Kidney (tissue), 14 donors: ENCODE data around the gene ATP2B1. TPM values are rescaled to one million over a fixed set of nuclear protein-coding genes. Genes with fewer than 3 reads are reported as not detected.

ENCODE experiments used
- DNase-seq, 5 donors: peaks; one replicate each; pipeline ENCODE4 v3.0.0-alpha.2; 2013 to 2020
- FAIRE-seq: peaks from 2 replicates; lab custom pipeline; 2012; peaks lifted over from hg19 to GRCh38; lab: Jason Lieb, UNC
- H3K27ac ChIP-seq, 2 donors: one replicate each; pipeline ENCODE4 v1.7.0; 2013; ENCODE audit warnings: low read depth in 2 of 2, low read length in 2 of 2, inconsistent platforms in 1 of 2
- H3K27me3 ChIP-seq: one replicate; pipeline ENCODE4 v1.7.1; 2013; ENCODE audit warnings: low read length, inconsistent platforms; ENCODE audit not compliant: control insufficient read depth, insufficient read depth
- H3K36me3 ChIP-seq, 3 donors: one replicate each; pipeline versions ENCODE4 v1.7.0 to v1.7.1; 2013; ENCODE audit warnings: low read length in 3 of 3, control low read depth in 1 of 3, inconsistent platforms in 1 of 3; ENCODE audit not compliant: insufficient read depth in 3 of 3, control insufficient read depth in 2 of 3
- H3K4me1 ChIP-seq, 3 donors: one replicate each; pipeline versions ENCODE4 v1.7.0 to v1.7.1; 2013; ENCODE audit warnings: low read length in 3 of 3, inconsistent platforms in 1 of 3, low read depth in 1 of 3; ENCODE audit not compliant: control insufficient read depth in 2 of 3, insufficient read depth in 2 of 3
- H3K4me3 ChIP-seq, 3 donors: one replicate each; pipeline versions ENCODE4 v1.7.0 to v1.8.1; 2013; ENCODE audit warnings: low read length in 3 of 3, control low read depth in 1 of 3, inconsistent platforms in 1 of 3
- H3K9ac ChIP-seq, 3 donors: one replicate each; pipeline versions ENCODE4 v1.7.0 to v1.7.1; 2013; ENCODE audit warnings: low read length in 3 of 3, control low read depth in 1 of 3, inconsistent platforms in 1 of 3
- H3K9me3 ChIP-seq, 3 donors: one replicate each; pipeline versions ENCODE4 v1.7.0 to v1.7.1; 2013; ENCODE audit warnings: low read length in 3 of 3, control low read depth in 1 of 3, inconsistent platforms in 1 of 3; ENCODE audit not compliant: control insufficient read depth in 2 of 3, insufficient read depth in 1 of 3
- CTCF ChIP-seq: IDR thresholded peaks from 3 replicates; pipeline ENCODE4 v1.5.1; 2012; ENCODE audit warnings: mild to moderate bottlenecking, moderate library complexity, borderline replicate concordance; ENCODE audit not compliant: insufficient read depth; ENCODE audit errors: extremely low read depth
- intact Hi-C: fragments of 100-400 bp; cut with DNase I; formaldehyde crosslinking; loops from one replicate; pipeline ENCODE4 v1.11.1; 2022
- polyA plus RNA-seq: library from polyadenylated mRNA; stranded (reverse); fragments of 350-450 nt; fragmentation: Illumina TruSeq; extraction: RNeasy Lipid Tissue Mini Kit (QIAGEN cat#74804); gene quantifications from one replicate; pipeline ENCODE4 v1.2.3, GENCODE V29; 2014; ENCODE audit warnings: low read depth, low replicate concordance; ENCODE audit not compliant: insufficient read depth
- total RNA-seq: library from RNA; stranded (reverse); fragmentation: NEBNext Ultra II Directional; extraction: Animal tissue kit (Norgen Biotek cat#: 25700); gene quantifications from one replicate; pipeline ENCODE4 v1.2.1, GENCODE V29; 2021
- donor health status: control.
- donor health status: control.
- donor health status: control.
- donor health status: control.
- donor health status: control.
- donor health status: DM: yes; HTN: yes; CAD: no.
- donor health status: Normal renal cell carcinoma (clear cell type).

ATP2B1 gene
- total and polyA plus RNA-seq, 2 donors from 2014 or later = 6.3 to 53.4 TPM

GRCh38 chr12:89567691-89568239 is 140.9 kb downstream of the ATP2B1 start:
- Histone ChIP-seq H3K27ac (no peak overlapping the region), H3K9ac (no peak overlapping the region), H3K4me3 (no peak overlapping the region), H3K27me3 (no peaks in the 10 kb centered on the region), H3K9me3 (no peaks in the 10 kb centered on the region), H3K4me1 (no peaks in the 10 kb centered on the region), H3K36me3 (no peaks in the 10 kb centered on the region)
- FAIRE-seq = no peak
- no peak for DNase-seq
- intact Hi-C loops = no loop called here
- no peak for TF ChIP-seq CTCF

- H3K4me1 ChIP-seq = no peaks in the 10 kb centered on the region
- H3K27me3 ChIP-seq = no peaks in the 10 kb centered on the region
- DNase-seq (no peak), FAIRE-seq (no peak)
- no peak for TF ChIP-seq CTCF
- H3K27ac ChIP-seq = no peak overlapping the region
- H3K36me3 ChIP-seq = no peaks in the 10 kb centered on the region
- no peak overlapping the region for H3K9ac ChIP-seq
- intact Hi-C loops = no loop called here
- no peaks in the 10 kb centered on the region for H3K9me3 ChIP-seq
- H3K4me3 ChIP-seq = no peak overlapping the region
These were observed 142.0 kb downstream of the ATP2B1 start for GRCh38 chr12:89566615-89567014.

- Histone ChIP-seq H3K27me3 (no peaks in the 10 kb centered on the region), H3K36me3 (no peaks in the 10 kb centered on the region), H3K9me3 (no peaks in the 10 kb centered on the region), H3K9ac (no peak overlapping the region), H3K4me3 (no peak overlapping the region), H3K4me1 (no peaks in the 10 kb centered on the region), H3K27ac (no peak overlapping the region)
- intact Hi-C loops = no loop called here
- FAIRE-seq = no peak
- DNase-seq = no peak
- TF ChIP-seq CTCF = no peak
These were observed 143.6 kb downstream of the ATP2B1 start for GRCh38 chr12:89565002-89565401.

GRCh38 chr12:89559753-89560152 is 148.9 kb downstream of the ATP2B1 start:
- intact Hi-C loops = no loop called here
- no peak for DNase-seq

More at GRCh38 chr12:89559753-89560152, 148.9 kb downstream of the ATP2B1 start:
- H3K27me3 ChIP-seq = no peaks in the 10 kb centered on the region
- no peak for TF ChIP-seq CTCF
- H3K9me3 ChIP-seq = no peaks in the 10 kb centered on the region
- H3K36me3 ChIP-seq = no peaks in the 10 kb centered on the region
- no peak overlapping the region for H3K9ac ChIP-seq
- H3K4me1 ChIP-seq = no peaks in the 10 kb centered on the region
- H3K4me3 ChIP-seq = no peak overlapping the region
- no peak overlapping the region for H3K27ac ChIP-seq
- FAIRE-seq = no peak
